Endometrial microvascular endothelial cells (primary cell): ENCODE results near the gene LSM12. TPM values are rescaled to one million over a fixed set of nuclear protein-coding genes. Genes with fewer than 3 reads are reported as not detected.

Source experiments
- in situ Hi-C: cut with HindIII; loops from 2 replicates; pipeline ENCODE4 v1.10.0; 2017; ENCODE audit warnings: low sequenced_read_pairs, low pct_unique_long_range_greater_than_20kb; ENCODE audit errors: inconsistent ontology term
- total RNA-seq: library from RNA; depleted of rRNA; stranded (reverse); fragments of >200 nt; gene quantifications from one replicate; pipeline ENCODE4 v1.2.3, GENCODE V29; 2015; ENCODE audit errors: inconsistent ontology term

Gene LSM12
- total RNA-seq, 1 donor from 2014 or later = 61.8 TPM

- in situ Hi-C loops = no loop called here
These were observed 13.7 kb upstream of the LSM12 start for GRCh38 chr17:44079877-44080821.

- in situ Hi-C loops = no loop called here
These were observed 11.9 kb upstream of the LSM12 start for GRCh38 chr17:44078412-44078811.

GRCh38 chr17:44077595-44077909 is 11.1 kb upstream of the LSM12 start:
- in situ Hi-C loops = no loop called here

GRCh38 chr17:44076716-44077594 is 10.5 kb upstream of the LSM12 start:
- in situ Hi-C loops = no loop called here

- in situ Hi-C loops = no loop called here
These were observed 9.3 kb upstream of the LSM12 start for GRCh38 chr17:44075598-44076293.

- in situ Hi-C loops = no loop called here
These were observed 8.4 kb upstream of the LSM12 start for GRCh38 chr17:44074911-44075285.

GRCh38 chr17:44074231-44074910 is 7.9 kb upstream of the LSM12 start:
- in situ Hi-C loops = no loop called here

- in situ Hi-C loops = no loop called here
These were observed 5.3 kb upstream of the LSM12 start for GRCh38 chr17:44071772-44072171.

- in situ Hi-C loops = no loop called here
These were observed 4.7 kb upstream of the LSM12 start for GRCh38 chr17:44071198-44071520.

GRCh38 chr17:44070455-44071197 is 4.2 kb upstream of the LSM12 start, which contains the start of gene G6PC3:
Gene G6PC3 (plus strand): TSS chr17:44070735. CDS start chr17:44070966, 231 bp downstream.
- in situ Hi-C loops = no loop called here

- in situ Hi-C loops = no loop called here
These were observed 3.5 kb upstream of the LSM12 start for GRCh38 chr17:44069974-44070454.

GRCh38 chr17:44067545-44067940 is 1.1 kb upstream of the LSM12 start:
- in situ Hi-C loops = no loop called here

- in situ Hi-C loops = no loop called here
These were observed 735 bp downstream of the LSM12 start for GRCh38 chr17:44065668-44066203.

- in situ Hi-C loops = no loop called here
These were observed 2.5 kb downstream of the LSM12 start for GRCh38 chr17:44063704-44064639.

GRCh38 chr17:44062871-44063270 is 3.6 kb downstream of the LSM12 start:
- in situ Hi-C loops = no loop called here

GRCh38 chr17:44061446-44061845 is 5.0 kb downstream of the LSM12 start:
- in situ Hi-C loops = no loop called here
